GM23248 (cell line): ENCODE data around the gene COQ9. TPM values are rescaled to one million over a fixed set of nuclear protein-coding genes. Genes with fewer than 3 reads are reported as not detected.
A peak's percentile ranks its signal among the peaks of the same experiment; 100 is the strongest.

Experiments
- DNase-seq: peaks from one replicate; pipeline ENCODE4 v3.0.0-alpha.2; 2015
- H2AFZ ChIP-seq: fragments of 200-600 bp; sonication (generic); 2 replicates; pipeline ENCODE4 v1.6.1; 2016; ENCODE audit warnings: antibody characterized with exemption
- H3F3A ChIP-seq: fragments of 200-600 bp; sonication (generic); 2 replicates; pipeline ENCODE4 v1.6.1; 2016; ENCODE audit warnings: mild to moderate bottlenecking, antibody characterized with exemption, mixed run types; ENCODE audit not compliant: insufficient read depth
- H3K27ac ChIP-seq: fragments of 200-600 bp; sonication (generic); 2 replicates; pipeline ENCODE4 v1.5.1; 2016; ENCODE audit warnings: mild to moderate bottlenecking
- H3K27me3 ChIP-seq: fragments of 200-600 bp; sonication (generic); replicated peaks from 2 replicates; pipeline ENCODE4 v1.6.1; 2016; ENCODE audit warnings: mild to moderate bottlenecking; ENCODE audit not compliant: insufficient read depth
- H3K36me3 ChIP-seq: fragments of 200-600 bp; sonication (generic); 2 replicates; pipeline ENCODE4 v1.6.1; 2016; ENCODE audit warnings: low read depth, mild to moderate bottlenecking
- H3K4me1 ChIP-seq: fragments of 200-600 bp; sonication (generic); 2 replicates; pipeline ENCODE4 v1.6.1; 2016; ENCODE audit warnings: mild to moderate bottlenecking; ENCODE audit not compliant: insufficient read depth
- H3K4me2 ChIP-seq: fragments of 200-600 bp; sonication (generic); one replicate; pipeline ENCODE4 v1.6.1; 2016; ENCODE audit warnings: mild to moderate bottlenecking; ENCODE audit not compliant: unreplicated experiment
- H3K4me3 ChIP-seq: fragments of 200-600 bp; sonication (generic); 2 replicates; pipeline ENCODE4 v1.5.1; 2016; ENCODE audit warnings: mild to moderate bottlenecking
- H3K79me2 ChIP-seq: fragments of 200-600 bp; sonication (generic); 2 replicates; pipeline ENCODE4 v1.6.1; 2016; ENCODE audit warnings: mild to moderate bottlenecking; ENCODE audit not compliant: insufficient read depth
- H3K9ac ChIP-seq: fragments of 200-600 bp; sonication (generic); 2 replicates; pipeline ENCODE4 v1.6.1; 2016; ENCODE audit warnings: mild to moderate bottlenecking
- H3K9me2 ChIP-seq: fragments of 200-600 bp; sonication (generic); 2 replicates; pipeline ENCODE4 v1.6.1; 2016; ENCODE audit warnings: mixed run types, mild to moderate bottlenecking, moderate library complexity; ENCODE audit not compliant: insufficient read depth
- H3K9me3 ChIP-seq: fragments of 200-600 bp; sonication (generic); one replicate; pipeline ENCODE4 v1.6.1; 2017; ENCODE audit warnings: low read depth
- H4K20me1 ChIP-seq: fragments of 200-600 bp; sonication (generic); 2 replicates; pipeline ENCODE4 v1.6.0; 2016; ENCODE audit not compliant: insufficient read depth
- EZH2 ChIP-seq: fragments of 200-600 bp; sonication (generic); IDR thresholded peaks from 2 replicates; pipeline ENCODE4 v1.6.1; 2018; ENCODE audit warnings: antibody characterized with exemption, mild to moderate bottlenecking; ENCODE audit not compliant: insufficient read depth, poor library complexity, severe bottlenecking
- EZH2phosphoT487 ChIP-seq: fragments of 200-600 bp; sonication (generic); IDR thresholded peaks from 2 replicates; pipeline ENCODE4 v1.6.1; 2018; ENCODE audit warnings: antibody characterized with exemption, moderate library complexity, mild to moderate bottlenecking, low read depth; ENCODE audit not compliant: insufficient read depth
- WGBS, 2 experiments: methylation state at CpG; one replicate each; pipeline ENCODE4 v1.1.6; 2015 to 2017; ENCODE audit warnings: low lambda C conversion rate in 2 of 2, low coverage in 1 of 2; ENCODE audit errors: missing lambda C conversion rate in 2 of 2; 5-methylcytosine and 5-hydroxymethylcytosine counted together
- in situ Hi-C: fragments of 300-500 bp; cut with MboI; formaldehyde crosslinking; loops from 2 replicates; pipeline ENCODE4 v1.15.0; 2020
- polyA plus RNA-seq: library from polyadenylated mRNA; unstranded; fragments of >200 nt; fragmentation: Nextera tagmentation; extraction: Ambion mirVana; gene quantifications from 2 replicates; pipeline ENCODE4 v1.2.1, GENCODE V29; 2016
- total RNA-seq: library from RNA; depleted of rRNA; stranded (reverse); fragments of >200 nt; shearing (Covaris generic); gene quantifications from 2 replicates; pipeline ENCODE4 v1.2.3, GENCODE V29; 2014

The COQ9 gene
- total and polyA plus RNA-seq, 2 experiments from 2014 or later, result 41.3 to 41.8 TPM

GRCh38 chr16:57444711-57445110 is 2.6 kb upstream of the COQ9 start:
- Histone ChIP-seq H3K27me3 (no peaks in the 10 kb centered on the region), H3K4me1 (peaks cover 4% of the 10 kb centered on the region), H3K9ac (peak overlapping the region; percentile 37), H3K27ac (peak overlapping the region; percentile 57), H4K20me1 (no peaks in the 10 kb centered on the region; the same call in 1 of the 2 replicates), H3K79me2 (peaks cover 89% of the 10 kb centered on the region), H3K4me3 (no peak overlapping the region), H2AFZ (no peak overlapping the region), H3K9me2 (no peaks in the 10 kb centered on the region), H3K36me3 (peaks cover 1% of the 10 kb centered on the region; the same call in 1 of the 2 replicates), H3K9me3 (no peaks in the 10 kb centered on the region), H3K4me2 (no peak overlapping the region), H3F3A (peaks cover 4% of the 10 kb centered on the region; the same call in 1 of the 2 replicates)
- 44 to 53% methylated on average over 3 of the region's 3 CpGs for WGBS, 2 experiments
- in situ Hi-C loops, result no loop called here
- no peak for TF ChIP-seq EZH2phosphoT487
- TF ChIP-seq EZH2, result no peak
- peak; percentile 89 for DNase-seq

- Histone ChIP-seq H3K36me3 (no peaks in the 10 kb centered on the region; the same call in 1 of the 2 replicates), H4K20me1 (no peaks in the 10 kb centered on the region; the same call in 1 of the 2 replicates), H3F3A (peaks cover 4% of the 10 kb centered on the region; the same call in 1 of the 2 replicates), H3K4me3 (no peak overlapping the region), H3K9me2 (no peaks in the 10 kb centered on the region), H3K4me2 (no peak overlapping the region), H2AFZ (no peak overlapping the region), H3K27ac (no peak overlapping the region), H3K79me2 (peaks cover 85% of the 10 kb centered on the region), H3K27me3 (no peaks in the 10 kb centered on the region), H3K4me1 (peaks cover 4% of the 10 kb centered on the region), H3K9me3 (no peaks in the 10 kb centered on the region), H3K9ac (no peak overlapping the region)
- TF ChIP-seq EZH2phosphoT487 (no peak), EZH2 (no peak)
- in situ Hi-C loops, result no loop called here
- 95 to 100% methylated on average over 2 of the region's 2 CpGs for WGBS, 2 experiments
- DNase-seq, result no peak
These were observed 1.8 kb upstream of the COQ9 start for GRCh38 chr16:57445510-57445909.

DNA sequence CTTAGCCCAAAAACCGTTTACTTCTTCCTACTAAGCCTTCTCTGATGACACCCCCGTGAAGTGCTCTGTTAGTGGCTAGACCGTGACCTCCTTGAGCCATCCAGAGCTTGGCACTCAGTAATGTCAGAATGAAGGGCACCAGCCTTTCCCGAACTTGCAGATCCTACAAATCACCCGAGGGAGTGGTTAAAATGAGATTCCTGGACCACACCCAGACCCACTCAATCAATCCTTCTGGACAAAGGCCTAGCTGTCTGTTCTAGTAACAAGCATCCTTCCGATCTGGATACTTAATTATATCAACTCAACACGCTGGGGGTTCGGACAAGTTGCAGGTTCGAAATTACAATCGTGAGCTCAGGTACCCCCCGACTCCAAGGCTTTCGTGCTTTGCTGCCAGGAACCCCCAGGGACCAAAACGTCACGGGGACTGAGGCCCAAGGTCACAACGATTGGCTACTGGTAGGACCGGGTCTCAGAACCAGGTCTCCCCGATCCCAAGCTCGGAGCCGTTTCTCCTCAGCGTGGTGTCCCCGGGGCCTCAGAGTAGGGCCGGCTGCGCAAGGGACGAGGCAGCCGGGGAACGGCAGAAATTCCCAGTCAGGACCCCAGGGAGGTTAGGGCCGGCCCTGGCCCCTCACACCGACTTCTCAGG is 621 bp upstream of the COQ9 start:
- peaks cover 74% of the 10 kb centered on the region for H3K79me2 ChIP-seq
- H2AFZ ChIP-seq, result peak overlapping the region; percentile 94
- peak overlapping the region; percentile 92 for H3K4me3 ChIP-seq
- H3K9ac ChIP-seq, result peak overlapping the region; percentile 96
- WGBS, 2 experiments, result 2% methylated on average over 28 of the region's 28 CpGs
- H3K9me2 ChIP-seq, result no peaks in the 10 kb centered on the region
- in situ Hi-C loops, result no loop called here
- TF ChIP-seq EZH2phosphoT487, result no peak
- no peak for TF ChIP-seq EZH2
- H3K27ac ChIP-seq, result peak overlapping the region; percentile 49
- H3K9me3 ChIP-seq, result no peaks in the 10 kb centered on the region
- peaks cover 4% of the 10 kb centered on the region for H3K4me1 ChIP-seq
- peaks cover 4% of the 10 kb centered on the region; the same call in 1 of the 2 replicates for H3F3A ChIP-seq
- peaks cover 6% of the 10 kb centered on the region for H3K36me3 ChIP-seq
- peak overlapping the region; percentile 97 for H3K4me2 ChIP-seq
- no peaks in the 10 kb centered on the region; the same call in 1 of the 2 replicates for H4K20me1 ChIP-seq
- no peaks in the 10 kb centered on the region for H3K27me3 ChIP-seq
- peak; percentile 67 for DNase-seq

- no peak overlapping the region for H3K4me2 ChIP-seq
- DNase-seq, result no peak
- H3K36me3 ChIP-seq, result peaks cover 25% of the 10 kb centered on the region
- no peaks in the 10 kb centered on the region for H3K9me2 ChIP-seq
- no peaks in the 10 kb centered on the region for H3F3A ChIP-seq
- H3K9ac ChIP-seq, result no peak overlapping the region
- H3K27me3 ChIP-seq, result no peaks in the 10 kb centered on the region
- no peaks in the 10 kb centered on the region for H4K20me1 ChIP-seq
- 93 to 94% methylated on average over 10 of the region's 10 CpGs for WGBS, 2 experiments
- no peak overlapping the region for H3K4me3 ChIP-seq
- peaks cover 20% of the 10 kb centered on the region for H3K79me2 ChIP-seq
- H2AFZ ChIP-seq, result no peak overlapping the region
- no peak overlapping the region for H3K27ac ChIP-seq
- in situ Hi-C loops, result no loop called here
- H3K9me3 ChIP-seq, result no peaks in the 10 kb centered on the region
- TF ChIP-seq EZH2phosphoT487 (no peak), EZH2 (no peak)
- no peaks in the 10 kb centered on the region for H3K4me1 ChIP-seq
These were observed 4.7 kb downstream of the COQ9 start for GRCh38 chr16:57452021-57452420.
